ENCODE data around the gene MICALL2.

GRCh38 chr7:1404898-1405548 is 54.2 kb downstream of the MICALL2 start:
- TF ChIP-seq CTCF (IDR thresholded peaks at IDR 0.05) (no peak), ZFX (IDR thresholded peaks at IDR 0.05; ENCODE audit: borderline replicate concordance) (no peak)

Measured in 22Rv1 (cell line).